ENCODE data around the gene EXT2. TPM values are rescaled to one million over a fixed set of nuclear protein-coding genes. Genes with fewer than 3 reads are reported as not detected.
A peak's percentile ranks its signal among the peaks of the same experiment; 100 is the strongest.

The EXT2 gene
- total RNA-seq, 4 donors from 2014 or later = 46.6 to 72.6 (median 68.8) TPM

DNA sequence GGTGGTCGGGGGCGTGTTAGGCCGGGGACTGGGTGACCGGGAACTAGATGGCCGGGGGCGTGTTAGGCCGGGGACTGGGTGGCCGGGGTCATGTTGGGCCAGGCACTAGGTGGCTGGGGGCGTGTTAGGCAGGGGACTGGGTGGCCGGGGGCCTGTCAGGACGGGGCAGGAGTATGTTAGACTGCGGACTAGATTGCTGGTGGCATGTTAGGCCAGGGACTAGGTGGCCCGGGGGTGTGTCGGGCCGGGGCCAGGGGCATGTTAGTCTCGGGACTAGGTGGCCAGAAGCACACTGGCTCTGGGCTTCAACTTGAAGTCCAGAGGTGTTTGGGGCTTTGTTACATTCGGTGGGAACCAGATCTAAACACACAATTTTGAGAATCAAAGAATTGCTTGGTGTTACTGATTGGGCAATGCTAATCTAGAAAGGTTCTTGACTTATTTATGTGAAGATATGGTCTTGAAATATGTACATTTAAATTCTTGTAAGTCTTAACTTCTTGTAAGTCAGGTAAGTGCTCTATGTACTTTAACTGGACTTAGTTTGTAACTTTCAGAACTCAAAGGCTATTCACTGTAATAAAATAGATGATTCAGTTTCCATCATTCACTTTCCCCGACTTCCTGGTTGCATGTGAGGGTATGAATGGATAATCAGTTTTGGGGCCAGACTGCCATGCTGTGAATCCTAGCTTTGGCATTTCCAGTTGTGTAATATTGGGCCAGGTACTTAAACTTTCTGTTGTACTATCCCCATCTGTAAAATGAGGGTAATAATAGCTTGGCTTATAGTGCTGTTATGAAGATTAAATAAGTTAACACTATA lies 1.1 kb downstream of the EXT2 start:
- intact Hi-C loops (cut with DNase I; ENCODE audit: low total_unique reads) = no loop called here
- no peak for DNase-seq (ENCODE audit: low spot score in 2 of 2)
- H3K4me3 ChIP-seq (ENCODE audit: low read depth, poor library complexity, severe bottlenecking) = peak overlapping the region; percentile 71
- WGBS, 2 donors = 11 to 12% methylated on average over 18 of the region's 18 CpGs
- TF ChIP-seq, protein P1, sequence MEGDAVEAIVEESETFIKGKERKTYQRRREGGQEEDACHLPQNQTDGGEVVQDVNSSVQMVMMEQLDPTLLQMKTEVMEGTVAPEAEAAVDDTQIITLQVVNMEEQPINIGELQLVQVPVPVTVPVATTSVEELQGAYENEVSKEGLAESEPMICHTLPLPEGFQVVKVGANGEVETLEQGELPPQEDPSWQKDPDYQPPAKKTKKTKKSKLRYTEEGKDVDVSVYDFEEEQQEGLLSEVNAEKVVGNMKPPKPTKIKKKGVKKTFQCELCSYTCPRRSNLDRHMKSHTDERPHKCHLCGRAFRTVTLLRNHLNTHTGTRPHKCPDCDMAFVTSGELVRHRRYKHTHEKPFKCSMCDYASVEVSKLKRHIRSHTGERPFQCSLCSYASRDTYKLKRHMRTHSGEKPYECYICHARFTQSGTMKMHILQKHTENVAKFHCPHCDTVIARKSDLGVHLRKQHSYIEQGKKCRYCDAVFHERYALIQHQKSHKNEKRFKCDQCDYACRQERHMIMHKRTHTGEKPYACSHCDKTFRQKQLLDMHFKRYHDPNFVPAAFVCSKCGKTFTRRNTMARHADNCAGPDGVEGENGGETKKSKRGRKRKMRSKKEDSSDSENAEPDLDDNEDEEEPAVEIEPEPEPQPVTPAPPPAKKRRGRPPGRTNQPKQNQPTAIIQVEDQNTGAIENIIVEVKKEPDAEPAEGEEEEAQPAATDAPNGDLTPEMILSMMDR (IDR thresholded peaks at IDR 0.05) = no peak
- no peak for TF ChIP-seq POLR2A (IDR thresholded peaks at IDR 0.05)

GRCh38 chr11:44097821-44098220 lies 2.3 kb downstream of the EXT2 start:
- intact Hi-C loops (cut with DNase I; ENCODE audit: low total_unique reads) = no loop called here
- 57 to 59% methylated on average over 2 of the region's 2 CpGs for WGBS, 2 donors
- H3K4me3 ChIP-seq (ENCODE audit: low read depth, poor library complexity, severe bottlenecking) = no peak overlapping the region
- DNase-seq (ENCODE audit: low spot score in 2 of 2) = no peak
- TF ChIP-seq, protein P1 (IDR thresholded peaks at IDR 0.05) = no peak
- TF ChIP-seq POLR2A (IDR thresholded peaks at IDR 0.05) = no peak

DNA sequence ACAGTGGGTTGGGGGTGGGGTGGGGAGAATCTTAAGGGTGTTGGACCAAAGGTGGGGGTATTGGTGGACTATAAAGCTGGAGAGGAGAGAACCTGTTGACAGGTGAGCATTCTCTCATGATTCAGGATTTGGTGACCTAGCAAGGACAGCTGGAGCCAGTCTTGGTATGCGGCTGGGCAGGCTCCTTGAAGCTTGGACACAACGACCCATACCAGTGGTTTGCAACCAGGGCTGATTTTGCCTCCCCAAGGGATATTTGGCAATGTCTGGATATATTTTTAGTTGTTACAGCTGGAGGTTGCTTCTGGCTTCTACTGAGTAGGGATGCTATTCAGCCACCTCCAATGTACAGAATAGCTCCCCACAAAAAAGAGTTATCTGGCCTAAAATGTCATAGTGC lies 5.6 kb downstream of the EXT2 start:
- DNase-seq (ENCODE audit: low spot score in 2 of 2) = no peak
- no peak overlapping the region for H3K4me3 ChIP-seq (ENCODE audit: low read depth, poor library complexity, severe bottlenecking)
- intact Hi-C loops (cut with DNase I; ENCODE audit: low total_unique reads) = no loop called here
- TF ChIP-seq POLR2A (IDR thresholded peaks at IDR 0.05) = no peak
- TF ChIP-seq, protein P1 (IDR thresholded peaks at IDR 0.05) = no peak
- 81 to 84% methylated on average over 2 of the region's 2 CpGs for WGBS, 2 donors

DNA sequence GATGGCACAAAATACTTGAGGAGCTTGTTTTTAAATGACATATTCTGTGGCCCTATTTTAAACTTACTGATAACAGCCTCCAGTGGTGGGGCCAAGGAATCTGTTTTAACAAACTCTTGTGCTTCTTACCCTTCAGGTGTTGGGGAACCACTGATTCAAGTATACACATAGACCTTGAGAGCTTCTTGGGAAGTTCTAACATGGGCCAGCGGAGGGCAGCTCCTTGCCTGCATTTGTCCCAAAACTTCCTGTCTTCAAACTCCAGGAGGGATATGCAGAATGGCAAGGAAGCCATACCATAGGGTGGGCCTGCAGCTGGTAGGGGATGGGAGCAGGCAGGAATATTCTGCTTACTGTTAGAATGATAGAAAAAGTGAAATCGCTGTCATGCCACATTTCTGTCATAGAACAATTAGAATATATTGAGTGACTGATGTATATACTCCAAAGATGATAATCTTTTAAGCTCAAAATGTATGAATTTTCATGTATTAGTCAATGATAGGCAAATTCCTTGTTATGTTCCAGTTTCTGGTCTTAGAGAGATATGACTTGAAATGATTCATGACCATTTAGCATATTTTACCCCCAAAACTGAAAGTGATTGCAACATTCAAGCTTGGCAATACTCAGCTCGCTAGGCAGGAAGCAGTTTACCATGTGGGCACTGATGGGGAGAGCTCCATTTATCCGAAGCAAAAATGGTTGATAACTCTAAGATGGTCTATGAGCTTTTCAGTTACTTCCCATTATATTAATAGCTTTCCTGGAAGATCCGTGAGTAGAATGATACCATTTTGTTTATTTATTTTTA lies 9.2 kb downstream of the EXT2 start:
- TF ChIP-seq, protein P1 (IDR thresholded peaks at IDR 0.05) = no peak
- TF ChIP-seq POLR2A (IDR thresholded peaks at IDR 0.05) = no peak
- no peak overlapping the region for H3K4me3 ChIP-seq (ENCODE audit: low read depth, poor library complexity, severe bottlenecking)
- intact Hi-C loops (cut with DNase I; ENCODE audit: low total_unique reads) = no loop called here
- DNase-seq (ENCODE audit: low spot score in 2 of 2) = no peak
- WGBS, 2 donors = 89 to 91% methylated on average over 5 of the region's 5 CpGs

- DNase-seq (ENCODE audit: low spot score in 2 of 2) = no peak
- intact Hi-C loops (cut with DNase I; ENCODE audit: low total_unique reads) = no loop called here
- TF ChIP-seq, protein P1 (IDR thresholded peaks at IDR 0.05) = no peak
- no peak for TF ChIP-seq POLR2A (IDR thresholded peaks at IDR 0.05)
- no peak overlapping the region for H3K4me3 ChIP-seq (ENCODE audit: low read depth, poor library complexity, severe bottlenecking)
- 91 to 93% methylated on average over 6 of the region's 6 CpGs for WGBS, 2 donors
Observed at GRCh38 chr11:44108260-44108659, 12.8 kb downstream of the EXT2 start.
